Measurements from ENCODE around the gene IRAK2. TPM values are rescaled to one million over a fixed set of nuclear protein-coding genes. Genes with fewer than 3 reads are reported as not detected.

The IRAK2 gene
- total RNA-seq, 6 experiments from 2014 or later, result 4.2 to 16.0 (median 8.4) TPM

- peak; percentile 30 to 58 (median 42) for ATAC-seq
Measured at GRCh38 chr3:10149226-10149625, 15.5 kb upstream of the IRAK2 start.

GRCh38 chr3:10150987-10151386 lies 13.7 kb upstream of the IRAK2 start:
- no peak for TF ChIP-seq CTCF (IDR thresholded peaks at IDR 0.05)
- no peak for TF ChIP-seq POLR2A (IDR thresholded peaks at IDR 0.05)
- ATAC-seq (no peak), DNase-seq (no peak)
- H3K4me3 ChIP-seq, result no peak overlapping the region
- H3K27ac ChIP-seq, result no peak overlapping the region
- 0% methylated on average over 1 of the region's 6 CpGs for WGBS (ENCODE audit: insufficient coverage, low coverage, low lambda C conversion rate, missing lambda C conversion rate)
- no peaks in the 10 kb centered on the region for H3K9me3 ChIP-seq
- intact Hi-C loops (cut with DNase I), result no loop called here
- H3K4me1 ChIP-seq, result no peaks in the 10 kb centered on the region
- H3K27me3 ChIP-seq, result no peaks in the 10 kb centered on the region
- peaks cover 0 to 48% (median 20%) of the 10 kb centered on the region in 4 donors for H3K36me3 ChIP-seq

More at GRCh38 chr3:10149226-10149625, 15.5 kb upstream of the IRAK2 start:
- Histone ChIP-seq H3K27me3 (no peaks in the 10 kb centered on the region), H3K36me3 (peaks cover 0 to 53% (median 20%) of the 10 kb centered on the region in 4 donors), H3K4me3 (no peak overlapping the region), H3K27ac (no peak overlapping the region), H3K4me1 (peaks cover 0 to 10% (median 5%) of the 10 kb centered on the region in 4 donors), H3K9me3 (no peaks in the 10 kb centered on the region)
- intact Hi-C loops (cut with DNase I), result no loop called here
- TF ChIP-seq CTCF (IDR thresholded peaks at IDR 0.05) (no peak), POLR2A (IDR thresholded peaks at IDR 0.05) (no peak)
- DNase-seq, result no peak
- no CpG with 5 or more reads among the region's 8 CpGs for WGBS (ENCODE audit: insufficient coverage, low coverage, low lambda C conversion rate, missing lambda C conversion rate)

GRCh38 chr3:10154335-10155122 lies 10.2 kb upstream of the IRAK2 start:
- intact Hi-C loops (cut with DNase I), result no loop called here
- Histone ChIP-seq H3K27ac (no peak overlapping the region), H3K4me3 (no peak overlapping the region), H3K36me3 (peaks cover 0 to 31% (median 16%) of the 10 kb centered on the region in 4 donors), H3K4me1 (no peaks in the 10 kb centered on the region), H3K9me3 (no peaks in the 10 kb centered on the region), H3K27me3 (no peaks in the 10 kb centered on the region)
- ATAC-seq, result no peak
- TF ChIP-seq CTCF (IDR thresholded peaks at IDR 0.05), result no peak
- no peak for TF ChIP-seq POLR2A (IDR thresholded peaks at IDR 0.05)
- DNase-seq, result no peak
- WGBS (ENCODE audit: insufficient coverage, low coverage, low lambda C conversion rate, missing lambda C conversion rate), result 85% methylated on average over 10 of the region's 14 CpGs

- H3K9me3 ChIP-seq, result no peaks in the 10 kb centered on the region
- ATAC-seq, result no peak
- intact Hi-C loops (cut with DNase I), result no loop called here
- H3K36me3 ChIP-seq, result peaks cover 0 to 25% (median 13%) of the 10 kb centered on the region in 4 donors
- WGBS (ENCODE audit: insufficient coverage, low coverage, low lambda C conversion rate, missing lambda C conversion rate), result 94% methylated on average over 4 of the region's 4 CpGs
- no peak for TF ChIP-seq POLR2A (IDR thresholded peaks at IDR 0.05)
- no peak for TF ChIP-seq CTCF (IDR thresholded peaks at IDR 0.05)
- H3K27me3 ChIP-seq, result no peaks in the 10 kb centered on the region
- no peaks in the 10 kb centered on the region for H3K4me1 ChIP-seq
- DNase-seq, result no peak
- no peak overlapping the region for H3K27ac ChIP-seq
- no peak overlapping the region for H3K4me3 ChIP-seq
Measured at GRCh38 chr3:10155123-10155472, 9.6 kb upstream of the IRAK2 start.

Data from right lobe of liver (tissue), 6 donors.